ENCODE measurements around the gene PAX7.

DNA sequence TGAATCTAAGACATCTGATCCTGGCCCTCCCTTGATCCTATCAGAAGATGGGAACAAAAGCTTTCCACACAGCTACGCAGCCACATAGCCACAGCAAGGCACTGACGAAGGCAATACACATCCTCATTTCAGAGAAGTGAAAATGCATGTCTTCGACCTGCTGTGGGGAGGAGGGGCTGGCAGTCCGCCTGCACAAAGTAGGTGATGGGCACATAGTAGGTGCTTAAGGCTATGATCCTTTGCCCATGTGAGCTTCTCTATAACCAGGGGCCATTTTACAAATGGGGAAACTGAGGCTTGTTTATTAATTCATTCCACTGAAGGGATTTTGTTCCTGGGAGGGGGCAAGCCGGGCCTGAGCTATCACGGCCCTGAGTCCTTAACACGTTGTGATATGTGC is 94.2 kb downstream of the PAX7 start:
- TF ChIP-seq, protein P1, sequence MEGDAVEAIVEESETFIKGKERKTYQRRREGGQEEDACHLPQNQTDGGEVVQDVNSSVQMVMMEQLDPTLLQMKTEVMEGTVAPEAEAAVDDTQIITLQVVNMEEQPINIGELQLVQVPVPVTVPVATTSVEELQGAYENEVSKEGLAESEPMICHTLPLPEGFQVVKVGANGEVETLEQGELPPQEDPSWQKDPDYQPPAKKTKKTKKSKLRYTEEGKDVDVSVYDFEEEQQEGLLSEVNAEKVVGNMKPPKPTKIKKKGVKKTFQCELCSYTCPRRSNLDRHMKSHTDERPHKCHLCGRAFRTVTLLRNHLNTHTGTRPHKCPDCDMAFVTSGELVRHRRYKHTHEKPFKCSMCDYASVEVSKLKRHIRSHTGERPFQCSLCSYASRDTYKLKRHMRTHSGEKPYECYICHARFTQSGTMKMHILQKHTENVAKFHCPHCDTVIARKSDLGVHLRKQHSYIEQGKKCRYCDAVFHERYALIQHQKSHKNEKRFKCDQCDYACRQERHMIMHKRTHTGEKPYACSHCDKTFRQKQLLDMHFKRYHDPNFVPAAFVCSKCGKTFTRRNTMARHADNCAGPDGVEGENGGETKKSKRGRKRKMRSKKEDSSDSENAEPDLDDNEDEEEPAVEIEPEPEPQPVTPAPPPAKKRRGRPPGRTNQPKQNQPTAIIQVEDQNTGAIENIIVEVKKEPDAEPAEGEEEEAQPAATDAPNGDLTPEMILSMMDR (IDR thresholded peaks at IDR 0.05; ENCODE audit: poor library complexity, severe bottlenecking): no peak
- TF ChIP-seq EZH2 (IDR thresholded peaks at IDR 0.05; ENCODE audit: borderline replicate concordance, insufficient read depth, low read length, poor library complexity, severe bottlenecking) (no peak), POLR2AphosphoS5 (IDR thresholded peaks at IDR 0.05) (no peak), EP300 (conservative IDR thresholded peaks at IDR 0.05; ENCODE audit: poor library complexity, severe bottlenecking) (no peak), MXI1 (conservative IDR thresholded peaks at IDR 0.05; ENCODE audit: poor library complexity, severe bottlenecking) (no peak), RAD21 (conservative IDR thresholded peaks at IDR 0.05) (no peak), TAF1 (IDR thresholded peaks at IDR 0.05; ENCODE audit: low read depth) (no peak), REST (IDR thresholded peaks at IDR 0.05; ENCODE audit: borderline replicate concordance) (no peak), SMC3 (conservative IDR thresholded peaks at IDR 0.05; ENCODE audit: poor library complexity) (no peak)
